Osteoblast (primary cell): ENCODE data around the gene GAB3. TPM values are rescaled to one million over a fixed set of nuclear protein-coding genes. Genes with fewer than 3 reads are reported as not detected.

Experiments used
- DNase-seq: peaks from one replicate; pipeline ENCODE4 v3.0.0; 2011; ENCODE audit warnings: low spot score, mixed read lengths; ENCODE audit not compliant: insufficient read length; ENCODE audit errors: missing footprints
- H2AFZ ChIP-seq: 2 replicates; pipeline ENCODE4 v1.6.0; 2011; ENCODE audit warnings: mild to moderate bottlenecking, low read length
- H3K27ac ChIP-seq: 2 replicates; pipeline ENCODE4 v1.5.1; 2011; ENCODE audit warnings: mild to moderate bottlenecking, low read depth, low read length, moderate library complexity
- H3K27me3 ChIP-seq: 2 replicates; pipeline ENCODE4 v1.6.0; 2012; ENCODE audit warnings: mild to moderate bottlenecking, control low read depth, inconsistent platforms, low read length, moderate library complexity; ENCODE audit not compliant: insufficient read depth
- H3K36me3 ChIP-seq: 2 replicates; pipeline ENCODE4 v1.5.1; 2011; ENCODE audit warnings: mild to moderate bottlenecking, low read length, control low read depth, moderate library complexity; ENCODE audit not compliant: insufficient read depth
- H3K4me1 ChIP-seq: 2 replicates; pipeline ENCODE4 v1.5.1; 2011; ENCODE audit warnings: mild to moderate bottlenecking, low read length, control low read depth, moderate library complexity; ENCODE audit not compliant: insufficient read depth
- H3K4me2 ChIP-seq: 2 replicates; pipeline ENCODE4 v1.6.0; 2011; ENCODE audit warnings: mild to moderate bottlenecking, low read length; ENCODE audit not compliant: insufficient read depth
- H3K4me3 ChIP-seq: fragments of 200-600 bp; sonication (generic); 3 replicates; pipeline ENCODE4 v1.5.1; 2012; ENCODE audit warnings: mild to moderate bottlenecking, low read length, inconsistent platforms; ENCODE audit not compliant: insufficient read depth
- H3K79me2 ChIP-seq: 2 replicates; pipeline ENCODE4 v1.6.0; 2012; ENCODE audit warnings: mild to moderate bottlenecking, low read length, control low read depth, inconsistent platforms; ENCODE audit not compliant: insufficient read depth
- H3K9me3 ChIP-seq: 2 replicates; pipeline ENCODE4 v1.5.1; 2011; ENCODE audit warnings: low read depth, low read length, control low read depth
- H4K20me1 ChIP-seq: 2 replicates; pipeline ENCODE4 v1.6.0; 2012; ENCODE audit warnings: mild to moderate bottlenecking, low read length, control low read depth; ENCODE audit not compliant: insufficient read depth
- CTCF ChIP-seq: IDR thresholded peaks from 2 replicates; pipeline ENCODE4 v1.5.1; 2011; ENCODE audit warnings: mild to moderate bottlenecking, low read depth, low read length, moderate library complexity; ENCODE audit errors: extremely low read depth
- total RNA-seq: library from RNA; depleted of rRNA; stranded (reverse); fragments of >200 nt; gene quantifications from 2 replicates; pipeline ENCODE4 v1.2.3, GENCODE V29; 2012

Gene GAB3
- total RNA-seq, 1 donor, result 6.9 TPM

- Histone ChIP-seq H3K79me2 (no peaks in the 10 kb centered on the region), H2AFZ (no peak overlapping the region), H3K4me2 (no peak overlapping the region), H3K36me3 (no peaks in the 10 kb centered on the region), H4K20me1 (no peaks in the 10 kb centered on the region), H3K4me1 (no peaks in the 10 kb centered on the region), H3K9me3 (no peaks in the 10 kb centered on the region), H3K27me3 (no peaks in the 10 kb centered on the region), H3K4me3 (no peak overlapping the region), H3K27ac (no peak overlapping the region)
- no peak for TF ChIP-seq CTCF
- no peak for DNase-seq
Observed at GRCh38 chrX:154661170-154661569, 89.7 kb downstream of the GAB3 start.

GRCh38 chrX:154660541-154660940 lies 90.3 kb downstream of the GAB3 start:
- Histone ChIP-seq H3K4me1 (no peaks in the 10 kb centered on the region), H3K4me3 (no peak overlapping the region), H3K36me3 (no peaks in the 10 kb centered on the region), H3K4me2 (no peak overlapping the region), H2AFZ (no peak overlapping the region), H3K9me3 (no peaks in the 10 kb centered on the region), H3K79me2 (no peaks in the 10 kb centered on the region), H3K27me3 (no peaks in the 10 kb centered on the region), H3K27ac (no peak overlapping the region), H4K20me1 (no peaks in the 10 kb centered on the region)
- no peak for DNase-seq
- no peak for TF ChIP-seq CTCF

GRCh38 chrX:154658957-154659356 lies 91.9 kb downstream of the GAB3 start:
- peak; percentile 49 for DNase-seq
- no peaks in the 10 kb centered on the region for H3K27me3 ChIP-seq
- H4K20me1 ChIP-seq, result no peaks in the 10 kb centered on the region
- TF ChIP-seq CTCF, result no peak
- H3K4me2 ChIP-seq, result no peak overlapping the region
- H3K9me3 ChIP-seq, result no peaks in the 10 kb centered on the region
- H3K4me1 ChIP-seq, result no peaks in the 10 kb centered on the region
- no peak overlapping the region for H3K4me3 ChIP-seq
- no peak overlapping the region for H2AFZ ChIP-seq
- no peak overlapping the region for H3K27ac ChIP-seq
- H3K36me3 ChIP-seq, result no peaks in the 10 kb centered on the region
- no peaks in the 10 kb centered on the region for H3K79me2 ChIP-seq

GRCh38 chrX:154658187-154658586 lies 92.7 kb downstream of the GAB3 start:
- Histone ChIP-seq H4K20me1 (no peaks in the 10 kb centered on the region), H3K27me3 (no peaks in the 10 kb centered on the region), H3K4me3 (no peak overlapping the region), H3K36me3 (no peaks in the 10 kb centered on the region), H3K4me2 (no peak overlapping the region), H3K27ac (no peak overlapping the region), H3K9me3 (no peaks in the 10 kb centered on the region), H3K4me1 (no peaks in the 10 kb centered on the region), H3K79me2 (no peaks in the 10 kb centered on the region), H2AFZ (no peak overlapping the region)
- TF ChIP-seq CTCF, result no peak
- DNase-seq, result no peak
